Fibroblast of pulmonary artery (primary cell): Measurements from ENCODE around the gene RPL11.

Experiments
- DNase-seq: peaks from one replicate; pipeline ENCODE4 v3.0.0-alpha.2; 2010; ENCODE audit warnings: low read depth
- H3K4me3 ChIP-seq: replicated peaks from 2 replicates; pipeline ENCODE4 v1.5.1; 2011; ENCODE audit warnings: low read depth, mild to moderate bottlenecking, control low read depth, low read length, moderate library complexity
- CTCF ChIP-seq: IDR thresholded peaks from 2 replicates; pipeline ENCODE4 v1.5.1; 2011; ENCODE audit warnings: mild to moderate bottlenecking, control low read depth, low read length, inconsistent platforms; ENCODE audit errors: missing control alignments

RPL11 gene

GRCh38 chr1:23698466-23698865, 6.9 kb downstream of the RPL11 start:
- TF ChIP-seq CTCF = no peak
- H3K4me3 ChIP-seq = no peak overlapping the region
- DNase-seq = no peak

DNA sequence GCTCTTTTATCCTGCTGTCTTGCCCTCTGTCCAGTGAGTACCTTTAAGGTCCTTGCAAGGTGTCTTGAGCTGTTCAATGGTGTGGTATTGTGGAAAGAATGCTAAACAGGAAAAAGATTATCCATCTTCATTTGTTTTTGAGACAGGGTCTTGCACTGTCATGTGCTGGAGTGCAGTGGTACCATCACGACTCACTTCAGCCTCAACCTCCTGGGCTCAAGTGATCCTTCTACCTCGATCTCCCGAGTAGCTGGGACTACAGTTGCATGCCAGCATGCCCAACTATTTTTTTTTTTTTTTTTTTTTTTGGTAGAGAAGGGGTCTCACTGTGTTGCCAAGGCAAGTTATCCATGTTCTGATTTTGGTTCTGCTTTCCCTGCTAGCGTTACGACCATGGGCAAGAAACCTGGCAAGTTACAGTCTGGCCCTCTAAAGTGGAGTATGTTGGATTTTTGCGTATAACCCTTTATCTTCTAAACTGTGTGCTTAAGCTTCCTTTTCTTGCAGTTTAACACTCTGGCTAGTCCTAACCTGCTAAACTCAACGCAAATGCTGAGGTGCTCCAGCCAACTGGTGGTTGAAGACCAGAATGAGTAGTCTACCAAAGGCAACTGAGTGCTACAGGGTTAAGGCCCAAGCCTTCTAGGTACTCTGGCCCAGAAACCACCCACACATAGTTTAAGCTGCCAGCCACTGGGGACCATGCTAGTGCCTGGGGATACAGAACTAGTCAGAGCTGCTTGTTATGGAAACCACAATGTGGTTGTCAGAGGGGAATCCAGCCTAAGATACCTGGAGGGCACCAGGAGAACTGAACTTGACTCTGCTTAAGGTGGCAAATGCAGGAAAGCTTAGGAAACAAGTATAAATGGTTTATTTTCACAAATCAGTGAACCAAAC, 7.9 kb downstream of the RPL11 start:
- no peak for DNase-seq
- TF ChIP-seq CTCF = no peak
- no peak overlapping the region for H3K4me3 ChIP-seq

DNA sequence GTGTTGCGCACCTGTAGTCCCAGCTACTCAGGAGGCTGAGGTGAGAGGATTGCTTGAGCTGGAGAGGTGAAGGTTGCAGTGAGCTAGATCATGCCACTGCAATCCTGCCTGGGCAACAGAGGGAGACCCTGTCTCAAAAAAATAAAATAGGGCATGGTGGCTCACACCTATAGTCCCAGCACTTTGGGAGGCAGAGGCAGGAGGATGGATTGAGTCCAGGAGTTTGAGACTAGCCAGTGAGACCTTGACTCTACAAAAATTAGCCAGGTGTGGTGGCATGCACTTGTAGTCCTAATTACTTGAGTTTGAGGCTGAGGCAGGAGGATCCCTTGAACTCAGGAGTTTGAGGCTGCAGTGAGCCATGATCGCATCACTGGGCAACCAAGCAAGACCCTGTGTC, 9.7 kb downstream of the RPL11 start:
- no peak for TF ChIP-seq CTCF

GRCh38 chr1:23701996-23702395, 10.4 kb downstream of the RPL11 start:
- TF ChIP-seq CTCF = no peak
- no peak overlapping the region for H3K4me3 ChIP-seq
- DNase-seq = no peak

More for the DNA sequence above, 9.7 kb downstream of the RPL11 start:
- no peak for DNase-seq
- no peak overlapping the region for H3K4me3 ChIP-seq

DNA sequence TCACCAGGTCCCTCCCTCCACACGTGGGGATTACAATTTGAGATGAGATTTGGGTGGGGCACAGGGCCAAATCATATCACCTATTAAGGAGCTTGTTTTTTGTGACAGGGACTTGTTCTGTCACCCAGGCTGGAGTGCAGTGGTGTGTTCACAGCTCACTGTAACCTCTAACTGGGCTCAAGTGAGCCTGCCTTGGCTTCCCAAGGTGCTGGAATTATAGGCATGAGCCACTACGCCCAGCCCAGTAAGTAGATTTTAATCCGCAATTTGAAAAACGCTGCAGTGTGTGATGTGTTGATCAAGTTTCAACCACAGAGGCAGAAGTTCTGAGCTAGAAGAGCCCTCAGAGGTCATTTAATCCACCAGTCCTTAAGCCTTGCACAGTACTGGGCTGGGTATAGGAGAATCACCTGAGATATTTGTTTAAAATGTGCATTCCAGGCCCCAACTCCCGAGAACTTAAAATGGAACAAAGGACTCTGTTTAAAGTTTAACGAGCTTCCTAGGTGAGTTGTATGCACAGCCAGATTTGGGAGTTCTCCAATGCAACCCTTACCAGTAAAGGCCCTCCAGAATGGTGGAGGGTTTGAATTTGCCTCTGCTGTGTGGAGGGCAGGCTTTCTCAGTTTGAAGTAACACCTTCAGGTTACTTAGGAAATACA, 13.4 kb downstream of the RPL11 start:
- H3K4me3 ChIP-seq = no peak overlapping the region
- TF ChIP-seq CTCF = no peak
- no peak for DNase-seq

- no peak for TF ChIP-seq CTCF
- no peak overlapping the region for H3K4me3 ChIP-seq
- no peak for DNase-seq
Observed at GRCh38 chr1:23709229-23709628, 17.6 kb downstream of the RPL11 start.

- no peak overlapping the region for H3K4me3 ChIP-seq
- peak; percentile 55 for DNase-seq
- TF ChIP-seq CTCF = peak; percentile 56
Observed at GRCh38 chr1:23718482-23718881, 26.9 kb downstream of the RPL11 start.
